Stimulated activated naive CD8-positive, alpha-beta T cell treated with anti-CD3 and anti-CD28 coated beads, Interleukin-15, amount 100 ng/mL, for 72 hours (primary cell): Measurements from ENCODE around the gene KRTAP3-1.
"Not testable (repeated sequence)": the region's sequence is repeated elsewhere in the genome, so short reads cannot be mapped to it uniquely, and the experiment has no call there.

ENCODE experiments used
- ATAC-seq: fragments of 150-1000 bp; cut with Tn5 transposase; 2 replicates; pipeline ENCODE4 v1.10.0; 2021; ENCODE audit warnings: mild to moderate bottlenecking, moderate library complexity
- DNase-seq, 2 donors: peaks; one replicate each; pipeline ENCODE4 v3.0.0; 2021 to 2022
- H3K27ac Mint-ChIP-seq, 2 donors: one replicate each; pipeline ENCODE4 v1.8.0; 2022; ENCODE audit warnings: mild to moderate bottlenecking in 2 of 2, mixed read lengths in 2 of 2, moderate library complexity in 2 of 2
- H3K27me3 Mint-ChIP-seq: one replicate; pipeline ENCODE4 v1.8.0; 2022; ENCODE audit warnings: mixed read lengths
- H3K4me1 Mint-ChIP-seq: one replicate; pipeline ENCODE4 v1.8.0; 2022; ENCODE audit warnings: mild to moderate bottlenecking, mixed read lengths
- H3K4me3 Mint-ChIP-seq, 2 donors: one replicate each; pipeline ENCODE4 v1.8.0; 2022; ENCODE audit warnings: mild to moderate bottlenecking in 2 of 2, mixed read lengths in 2 of 2, moderate library complexity in 1 of 2
- H3K9me3 Mint-ChIP-seq, 2 donors: one replicate each; pipeline ENCODE4 v1.8.0; 2022; ENCODE audit warnings: mixed read lengths in 2 of 2

Gene KRTAP3-1

DNA sequence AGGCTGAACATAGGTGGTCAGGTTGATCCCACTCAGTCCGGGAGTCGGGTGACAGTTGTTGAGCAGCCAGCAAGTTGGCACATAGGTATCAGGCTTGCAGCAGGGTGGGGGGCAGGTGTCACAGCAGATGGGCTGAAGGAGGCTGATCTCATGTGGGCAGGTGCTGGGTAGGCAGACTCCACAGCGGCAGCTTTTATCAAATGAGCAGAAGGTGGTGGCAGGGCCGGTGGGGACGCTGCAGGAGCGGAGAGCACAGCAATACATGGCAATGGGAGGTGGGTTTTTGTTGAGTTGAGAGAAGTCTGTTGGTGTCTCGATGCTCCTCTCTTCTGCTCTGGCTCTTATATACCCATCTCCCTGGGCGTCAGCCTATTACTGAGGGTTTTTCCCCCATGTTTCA lies at the start of gene KRTAP3-1:
KRTAP3-1 (minus strand) TSS at position 318 of the 400 bp plus-strand sequence; CDS start at position 264, 54 bp downstream.
- H3K27ac Mint-ChIP-seq: no peak within 1 kb of the TSS
- ATAC-seq (no peak), DNase-seq (no peak)
- H3K4me3 Mint-ChIP-seq: no peak within 1 kb of the TSS
- no peaks in the 10 kb centered on the region for H3K9me3 Mint-ChIP-seq
- no peaks in the 10 kb centered on the region for H3K4me1 Mint-ChIP-seq
- H3K27me3 Mint-ChIP-seq: no peaks in the 10 kb centered on the region

GRCh38 chr17:41057547-41057946 lies 48.6 kb upstream of the KRTAP3-1 start:
- ATAC-seq: no peak
- peaks cover 30% of the 10 kb centered on the region for H3K27me3 Mint-ChIP-seq

DNA sequence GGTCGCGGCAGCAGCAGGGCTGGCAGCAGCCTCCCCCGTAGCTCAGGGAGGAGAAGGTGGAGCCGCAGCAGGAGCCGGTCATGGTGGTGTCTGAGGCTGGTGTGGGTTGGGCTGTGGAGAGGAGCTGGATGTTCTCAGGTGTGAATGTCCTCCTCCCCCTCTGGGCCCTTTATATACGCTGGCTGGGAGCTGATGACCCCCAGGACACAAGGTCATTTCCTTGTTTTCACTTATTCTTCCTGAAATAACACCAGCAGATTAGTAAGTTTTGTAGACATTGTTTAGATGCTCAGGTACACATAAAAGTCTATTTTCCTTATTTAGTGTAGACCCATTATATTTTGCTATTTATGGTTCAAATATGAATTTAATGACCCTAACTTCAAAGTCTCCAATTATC lies 46.2 kb upstream of the KRTAP3-1 start, which contains the start of gene KRTAP2-2:
KRTAP2-2 (minus strand) TSS at position 101 of the 400 bp plus-strand sequence; CDS start at position 82, 19 bp downstream.
- not testable (repeated sequence) for H3K4me1 Mint-ChIP-seq, ATAC-seq, H3K4me3 Mint-ChIP-seq, H3K9me3 Mint-ChIP-seq, H3K27ac Mint-ChIP-seq, DNase-seq
- H3K27me3 Mint-ChIP-seq: peaks cover 25% of the 10 kb centered on the region

More at GRCh38 chr17:41057547-41057946, 48.6 kb upstream of the KRTAP3-1 start:
- Mint-ChIP-seq H3K4me1 (no peaks in the 10 kb centered on the region), H3K4me3 (no peak overlapping the region), H3K27ac (no peak overlapping the region), H3K9me3 (peaks cover 5 to 6% of the 10 kb centered on the region in 2 donors)
- DNase-seq: no peak

DNA sequence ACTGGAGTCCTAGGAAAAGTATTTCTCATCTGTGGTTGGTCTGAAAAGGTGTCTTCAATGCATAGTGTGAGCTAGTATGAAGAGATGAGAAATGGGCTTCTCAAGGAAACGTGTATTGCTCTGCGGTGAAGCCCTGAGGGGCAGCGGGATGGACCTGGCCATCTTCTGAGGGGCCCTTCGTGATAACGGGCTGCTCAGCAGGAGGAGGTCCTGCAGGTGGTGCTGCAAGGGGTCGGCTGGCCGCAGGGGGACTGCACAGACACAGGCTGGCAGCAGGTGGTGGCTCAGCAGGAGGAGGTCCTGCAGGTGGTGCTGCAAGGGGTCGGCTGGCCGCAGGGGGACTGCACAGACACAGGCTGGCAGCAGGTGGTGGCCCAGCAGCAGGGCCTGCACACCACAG lies 45.6 kb upstream of the KRTAP3-1 start:
- H3K9me3 Mint-ChIP-seq, ATAC-seq, H3K4me3 Mint-ChIP-seq: not testable (repeated sequence)

DNA sequence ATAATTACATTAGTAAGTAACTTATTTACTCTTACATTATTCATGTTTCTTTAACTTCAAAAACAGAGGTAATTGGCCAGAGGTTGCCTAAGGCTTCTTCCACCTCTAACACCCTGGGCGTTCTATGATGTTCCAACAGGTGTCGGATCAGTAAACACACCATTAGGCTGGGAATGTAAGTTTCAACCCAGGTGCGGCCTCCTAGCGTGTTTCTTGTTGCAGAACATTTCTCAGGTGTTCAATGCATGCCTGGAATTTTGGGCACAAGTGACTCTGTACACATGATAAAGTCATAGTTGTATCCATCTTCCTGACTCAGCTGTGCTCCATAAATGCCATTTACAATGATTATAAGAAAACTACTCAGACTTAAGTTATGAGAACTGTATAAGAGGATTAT lies 45.1 kb upstream of the KRTAP3-1 start:
- Mint-ChIP-seq H3K4me1 (no peaks in the 10 kb centered on the region), H3K27ac (no peak overlapping the region), H3K4me3 (no peak overlapping the region), H3K9me3 (peaks cover 5 to 6% of the 10 kb centered on the region in 2 donors), H3K27me3 (peaks cover 17% of the 10 kb centered on the region)
- no peak for DNase-seq
- no peak for ATAC-seq

More for the DNA sequence above, 45.6 kb upstream of the KRTAP3-1 start:
- peaks cover 22% of the 10 kb centered on the region for H3K27me3 Mint-ChIP-seq
- H3K27ac Mint-ChIP-seq, DNase-seq, H3K4me1 Mint-ChIP-seq: not testable (repeated sequence)

DNA sequence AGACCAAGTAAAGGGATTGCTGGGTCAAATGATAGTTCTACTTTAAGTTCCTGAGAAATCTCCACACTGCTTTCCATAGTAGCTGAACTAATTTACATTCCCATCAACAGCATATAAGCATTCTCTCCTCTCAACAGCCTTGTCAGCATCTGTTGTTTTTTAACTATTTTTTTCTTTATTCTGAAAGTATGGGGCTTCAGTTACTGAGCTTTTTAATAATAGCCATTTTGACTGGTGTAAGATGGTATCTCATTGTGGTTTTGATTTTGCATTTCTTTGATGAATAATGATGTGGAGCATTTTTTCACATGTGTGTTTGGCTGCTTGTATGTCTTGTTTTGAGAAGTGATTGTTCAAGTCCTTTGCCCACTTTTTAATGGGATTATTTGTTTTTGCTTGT lies 43.6 kb upstream of the KRTAP3-1 start:
- DNase-seq: no peak
- no peak for ATAC-seq
- Mint-ChIP-seq H3K4me3 (no peak overlapping the region), H3K9me3 (peaks cover 2 to 4% of the 10 kb centered on the region in 2 donors), H3K27ac (no peak overlapping the region), H3K27me3 (peaks cover 20% of the 10 kb centered on the region), H3K4me1 (no peaks in the 10 kb centered on the region)

- no peaks in the 10 kb centered on the region for H3K9me3 Mint-ChIP-seq
- no peak for ATAC-seq
- H3K27me3 Mint-ChIP-seq: peaks cover 36% of the 10 kb centered on the region
- no peak for DNase-seq
- no peak overlapping the region for H3K27ac Mint-ChIP-seq
- H3K4me1 Mint-ChIP-seq: peaks cover 2% of the 10 kb centered on the region
- H3K4me3 Mint-ChIP-seq: no peak overlapping the region
Measured at GRCh38 chr17:41049110-41049509, 40.2 kb upstream of the KRTAP3-1 start.

DNA sequence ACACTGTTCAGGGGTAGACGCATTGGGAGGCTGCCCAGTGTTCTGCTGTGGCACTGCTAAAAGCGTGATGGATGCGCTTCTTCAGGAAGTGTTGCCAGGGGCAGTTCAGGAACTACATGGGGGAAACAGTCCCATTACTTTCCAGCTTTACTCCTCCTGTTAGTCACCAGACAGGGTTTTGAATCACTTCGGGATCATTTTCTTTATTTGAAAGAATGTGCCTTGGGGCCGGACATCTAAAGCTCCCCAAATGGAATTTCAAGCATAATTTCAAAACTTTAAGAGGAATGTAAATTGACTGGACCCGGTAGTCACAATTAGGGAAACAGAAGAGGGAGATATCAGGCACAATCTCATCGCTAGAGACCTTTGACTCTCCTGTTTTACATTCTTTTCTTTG lies 39.5 kb upstream of the KRTAP3-1 start:
- DNase-seq: no peak
- peaks cover 7% of the 10 kb centered on the region for H3K4me1 Mint-ChIP-seq

DNA sequence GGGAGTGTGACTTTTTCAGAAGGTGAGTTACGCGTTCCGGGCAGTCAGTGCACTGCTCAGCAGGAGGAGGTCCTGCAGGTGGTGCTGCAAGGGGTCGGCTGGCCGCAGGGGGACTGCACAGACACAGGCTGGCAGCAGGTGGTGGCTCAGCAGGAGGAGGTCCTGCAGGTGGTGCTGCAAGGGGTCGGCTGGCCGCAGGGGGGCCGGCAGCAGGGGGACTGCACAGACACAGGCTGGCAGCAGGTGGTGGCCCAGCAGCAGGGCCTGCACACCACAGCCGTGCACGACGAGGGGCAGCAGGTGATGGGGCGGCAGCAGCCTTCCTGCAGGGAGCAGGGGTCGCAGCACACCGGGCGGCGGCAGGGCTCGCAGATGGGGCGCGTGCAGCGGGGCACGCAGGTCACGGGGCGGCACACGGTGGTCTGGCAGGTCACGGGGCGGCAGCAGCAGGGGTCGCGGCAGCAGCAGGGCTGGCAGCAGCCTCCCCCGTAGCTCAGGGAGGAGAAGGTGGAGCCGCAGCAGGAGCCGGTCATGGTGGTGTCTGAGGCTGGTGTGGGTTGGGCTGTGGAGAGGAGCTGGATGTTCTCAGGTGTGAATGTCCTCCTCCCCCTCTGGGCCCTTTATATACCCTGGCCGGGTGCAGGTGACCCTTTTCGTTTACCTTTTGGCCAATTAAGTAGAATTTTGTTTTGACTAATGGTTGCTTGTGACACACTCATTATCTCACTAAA lies 38.0 kb upstream of the KRTAP3-1 start, which contains the start of gene KRTAP2-1:
KRTAP2-1 (minus strand) TSS at position 582 of the 731 bp plus-strand sequence; CDS start at position 533, 49 bp downstream.
- not testable (repeated sequence) for H3K4me1 Mint-ChIP-seq, H3K9me3 Mint-ChIP-seq, ATAC-seq, DNase-seq, H3K27ac Mint-ChIP-seq, H3K4me3 Mint-ChIP-seq
- H3K27me3 Mint-ChIP-seq: peaks cover 36% of the 10 kb centered on the region

More for the DNA sequence above, 39.5 kb upstream of the KRTAP3-1 start:
- ATAC-seq: no peak
- Mint-ChIP-seq H3K27ac (no peak overlapping the region), H3K27me3 (peaks cover 36% of the 10 kb centered on the region), H3K9me3 (peaks cover 4% of the 10 kb centered on the region in 2 donors), H3K4me3 (no peak overlapping the region)

- H3K9me3 Mint-ChIP-seq: peaks cover 6 to 7% of the 10 kb centered on the region in 2 donors
- ATAC-seq (no peak), DNase-seq (no peak)
- peaks cover 16% of the 10 kb centered on the region for H3K27me3 Mint-ChIP-seq
- no peak overlapping the region for H3K27ac Mint-ChIP-seq
- peaks cover 7% of the 10 kb centered on the region for H3K4me1 Mint-ChIP-seq
- no peak overlapping the region for H3K4me3 Mint-ChIP-seq
Measured at GRCh38 chr17:41042953-41043352, 34.0 kb upstream of the KRTAP3-1 start.

DNA sequence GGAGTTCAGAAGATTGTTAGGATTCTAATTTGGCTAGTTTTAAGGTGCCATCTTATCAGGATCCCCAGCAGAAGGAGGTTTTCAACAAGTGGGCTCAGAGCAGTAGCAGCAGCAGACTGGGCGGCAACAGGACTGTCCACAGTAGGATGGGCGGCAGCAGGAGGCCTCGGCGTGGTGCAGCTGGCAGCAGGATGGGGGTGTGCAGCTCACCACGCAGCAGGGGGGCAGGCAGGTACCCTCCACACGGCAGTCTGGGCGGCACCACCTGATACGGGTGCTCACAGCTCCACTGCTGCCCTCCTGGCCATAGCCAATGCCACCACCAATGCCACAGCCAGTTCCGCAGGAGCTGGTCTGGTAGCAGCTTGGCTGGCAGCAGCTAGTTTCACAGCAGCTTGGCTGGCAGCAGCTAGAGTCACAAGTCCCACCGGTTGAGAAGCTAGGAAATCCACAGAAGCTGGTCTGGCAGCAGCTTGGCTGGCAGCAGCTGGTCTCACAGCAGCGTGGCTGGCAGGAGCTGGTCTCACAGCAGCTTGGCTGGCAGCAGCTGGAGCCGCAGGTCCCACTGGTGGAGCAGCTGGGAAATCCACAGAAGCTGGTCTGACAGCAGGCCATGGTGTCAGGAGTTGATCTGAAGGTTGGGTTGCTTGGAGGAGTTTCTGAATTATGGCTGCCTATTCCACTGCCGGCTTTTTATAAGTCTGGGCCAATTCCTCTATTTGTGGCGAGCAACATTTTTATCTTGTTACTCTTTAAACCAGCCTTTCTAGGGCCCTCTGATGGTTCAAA lies 32.0 kb upstream of the KRTAP3-1 start, which contains the start of gene KRTAP1-1:
KRTAP1-1 (minus strand) TSS at position 668 of the 789 bp plus-strand sequence; CDS start at position 615, 53 bp downstream.
- not testable (repeated sequence) for H3K4me1 Mint-ChIP-seq, H3K9me3 Mint-ChIP-seq, H3K27ac Mint-ChIP-seq, ATAC-seq, DNase-seq, H3K4me3 Mint-ChIP-seq, H3K27me3 Mint-ChIP-seq

- no peak for DNase-seq
- no peak overlapping the region for H3K4me3 Mint-ChIP-seq
- ATAC-seq: no peak
- H3K4me1 Mint-ChIP-seq: no peaks in the 10 kb centered on the region
- no peaks in the 10 kb centered on the region for H3K9me3 Mint-ChIP-seq
- H3K27me3 Mint-ChIP-seq: no peaks in the 10 kb centered on the region
- H3K27ac Mint-ChIP-seq: no peak overlapping the region
Measured at GRCh38 chr17:41037853-41038350, 29.0 kb upstream of the KRTAP3-1 start.

- not testable (repeated sequence) for H3K4me1 Mint-ChIP-seq, H3K27me3 Mint-ChIP-seq, H3K27ac Mint-ChIP-seq, ATAC-seq, H3K9me3 Mint-ChIP-seq, H3K4me3 Mint-ChIP-seq, DNase-seq
Measured at GRCh38 chr17:41034346-41034935, 25.5 kb upstream of the KRTAP3-1 start, which contains the start of gene KRTAP1-3. Gene KRTAP1-3, minus strand, starts transcription at chr17:41034874. Its CDS starts 53 bp downstream, at chr17:41034821.

GRCh38 chr17:41029633-41030245 lies 20.8 kb upstream of the KRTAP3-1 start, which contains the start of gene KRTAP1-4:
Gene KRTAP1-4, minus strand, starts transcription at chr17:41030195. Its CDS starts 117 bp downstream, at chr17:41030078.
- no peak within 1 kb of the TSS for H3K4me3 Mint-ChIP-seq

More at GRCh38 chr17:41029633-41030245, 20.8 kb upstream of the KRTAP3-1 start, which contains the start of gene KRTAP1-4:
- DNase-seq (no peak), ATAC-seq (no peak)
- H3K9me3 Mint-ChIP-seq: no peaks in the 10 kb centered on the region
- H3K27me3 Mint-ChIP-seq: no peaks in the 10 kb centered on the region
- H3K4me1 Mint-ChIP-seq: peaks cover 5% of the 10 kb centered on the region
- H3K27ac Mint-ChIP-seq: no peak within 1 kb of the TSS
